Adrenal gland (tissue), 12 donors: ENCODE results near the gene MIER2. TPM values are rescaled to one million over a fixed set of nuclear protein-coding genes. Genes with fewer than 3 reads are reported as not detected.
A peak's percentile ranks its signal among the peaks of the same experiment; 100 is the strongest.

Source experiments
- DNase-seq, 7 donors: peaks; one replicate each; pipeline ENCODE4 v3.0.0-alpha.2; 2019 to 2020
- H3K27ac ChIP-seq, 5 donors: fragments of 200-600 bp; sonication (generic) in 4 of 5; 1 replicate in 3 of 5; 2 replicates in 2 of 5; pipeline versions ENCODE4 v1.5.1 to v1.8.0; 2016 to 2020; ENCODE audit warnings: mild to moderate bottlenecking in 1 of 5
- H3K27me3 ChIP-seq: fragments of 200-600 bp; 2 replicates; pipeline ENCODE4 v1.8.0; 2021
- H3K36me3 ChIP-seq, 2 donors: fragments of 200-600 bp; replicated peaks in 1 of 2; 1 replicate in 1 of 2; 2 replicates in 1 of 2; pipeline versions ENCODE4 v1.5.1 to v1.8.0; 2018 to 2022
- H3K4me1 ChIP-seq, 2 donors: fragments of 200-600 bp; replicated peaks in 1 of 2; 1 replicate in 1 of 2; 2 replicates in 1 of 2; pipeline versions ENCODE4 v1.5.1 to v1.8.0; 2018 to 2021
- H3K4me3 ChIP-seq, 4 donors: fragments of 200-600 bp; sonication (generic) in 3 of 4; one replicate each; pipeline ENCODE4 v1.5.1; 2016 to 2018
- H3K9me3 ChIP-seq, 3 donors: fragments of 200-600 bp; sonication (generic) in 1 of 3; replicated peaks in 1 of 3; 1 replicate in 2 of 3; 2 replicates in 1 of 3; pipeline versions ENCODE4 v1.5.1 to v1.8.0; 2016 to 2021
- POLR2A ChIP-seq, 2 donors: fragments of 450-650 bp; IDR thresholded peaks; one replicate each; pipeline ENCODE4 v1.6.1; 2017; ENCODE audit warnings: antibody characterized with exemption in 2 of 2, mild to moderate bottlenecking in 2 of 2, moderate library complexity in 1 of 2
- WGBS, 4 donors: extraction: QIAGEN DNeasy Blood & Tissue Kit in 2 of 4; methylation state at CpG; one replicate each; pipeline versions ENCODE4 v1.1.5 to v1.1.7; 2013 to 2017; 5-methylcytosine and 5-hydroxymethylcytosine counted together
- intact Hi-C, 2 donors: fragments of 100-400 bp; cut with DNase I; formaldehyde crosslinking; loops; one replicate each; pipeline versions ENCODE4 v1.14.1 to v1.15.0; 2022 to 2023
- polyA plus RNA-seq, 3 donors: library from polyadenylated mRNA; stranded (reverse); fragments of 200-250 nt in 2 of 3; fragments of 350-450 nt in 1 of 3; fragmentation: Illumina TruSeq in 1 of 3; extraction: RNeasy Lipid Tissue Mini Kit (QIAGEN cat#74804) in 1 of 3; gene quantifications; one replicate each; pipeline ENCODE4 v1.2.3, GENCODE V29; 2013 to 2014
- total RNA-seq, 9 donors: library from RNA; depleted of rRNA in 4 of 9; stranded (reverse); fragments of >200 nt in 4 of 9; fragments of 120-200 nt in 1 of 9; fragmentation: NEBNext Ultra II Directional in 1 of 9; extraction: Animal tissue kit (Norgen Biotek cat#: 25700) in 1 of 9; gene quantifications; one replicate each; pipeline versions ENCODE4 v1.1.0 to v1.2.4, GENCODE V29; 2013 to 2023
- TF ChIP-seq, protein P1 (sequence below), 6 experiments: fragments of 450-650 bp in 4 of 6; fragments of 200-600 bp in 2 of 6; sonication (generic) in 1 of 6; IDR thresholded peaks; 1 replicate in 5 of 6; 2 replicates in 1 of 6; pipeline versions ENCODE4 v1.5.1 to v1.8.0; 2016 to 2021; ENCODE audit warnings: antibody characterized with exemption in 6 of 6, mild to moderate bottlenecking in 2 of 6, moderate library complexity in 1 of 6
- donor health status: healthy with polysubstance abuse.
- donor health status: Bipolar disorder and iron deficiency.
- donor health status: DM: yes; HTN: yes; CAD: no.
- donor health status: DM: no; HTN: no; CAD: no.
- donor health status: DM: no; HTN: no; CAD: no.
- donor health status: DM: yes; HTN: yes; CAD: no.

Gene MIER2
- total and polyA plus RNA-seq, 12 donors = 10.8 to 33.9 (median 18.2) TPM

DNA sequence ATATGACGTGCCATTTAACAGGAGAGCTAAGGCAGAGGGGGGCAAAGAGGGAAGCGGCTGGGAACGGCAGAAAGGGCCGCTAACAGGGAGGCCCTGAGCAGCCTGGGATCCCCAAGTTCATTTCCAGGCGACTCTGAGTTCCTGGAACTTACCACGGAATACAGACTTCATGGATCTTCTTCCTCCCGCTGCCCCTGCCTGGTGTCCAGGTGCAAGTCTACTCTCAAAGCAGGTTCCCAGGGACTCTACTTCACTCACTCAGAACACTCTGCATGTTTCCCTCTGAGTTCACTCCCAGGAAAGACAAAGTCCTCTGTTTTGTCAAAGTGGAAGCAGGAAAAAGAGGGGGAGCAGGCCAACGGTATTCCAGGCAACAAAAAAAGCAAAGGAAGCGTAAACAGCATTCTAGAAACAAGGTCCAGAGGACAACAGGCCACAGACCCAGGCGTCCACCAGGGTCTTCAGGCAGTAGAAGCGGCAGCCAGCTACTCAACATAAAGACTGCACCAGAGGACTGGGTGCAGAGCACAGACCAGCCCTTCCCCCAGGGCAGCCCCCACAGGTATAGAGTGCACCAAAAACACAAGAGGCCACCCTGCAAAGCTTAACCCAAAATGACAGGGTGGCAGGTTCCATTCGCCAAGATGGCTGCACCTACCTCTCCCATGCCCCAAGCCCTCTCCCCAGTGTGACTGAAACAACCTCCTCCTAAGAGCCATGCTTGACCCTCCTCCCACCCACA, 3.0 kb downstream of the MIER2 start:
- DNase-seq = no peak
- no peaks in the 10 kb centered on the region for H3K36me3 ChIP-seq
- peak overlapping the region in 1 of 5 donors; percentile 89 for H3K27ac ChIP-seq
- H3K27me3 ChIP-seq = no peaks in the 10 kb centered on the region
- no peaks in the 10 kb centered on the region for H3K9me3 ChIP-seq
- TF ChIP-seq, protein P1, sequence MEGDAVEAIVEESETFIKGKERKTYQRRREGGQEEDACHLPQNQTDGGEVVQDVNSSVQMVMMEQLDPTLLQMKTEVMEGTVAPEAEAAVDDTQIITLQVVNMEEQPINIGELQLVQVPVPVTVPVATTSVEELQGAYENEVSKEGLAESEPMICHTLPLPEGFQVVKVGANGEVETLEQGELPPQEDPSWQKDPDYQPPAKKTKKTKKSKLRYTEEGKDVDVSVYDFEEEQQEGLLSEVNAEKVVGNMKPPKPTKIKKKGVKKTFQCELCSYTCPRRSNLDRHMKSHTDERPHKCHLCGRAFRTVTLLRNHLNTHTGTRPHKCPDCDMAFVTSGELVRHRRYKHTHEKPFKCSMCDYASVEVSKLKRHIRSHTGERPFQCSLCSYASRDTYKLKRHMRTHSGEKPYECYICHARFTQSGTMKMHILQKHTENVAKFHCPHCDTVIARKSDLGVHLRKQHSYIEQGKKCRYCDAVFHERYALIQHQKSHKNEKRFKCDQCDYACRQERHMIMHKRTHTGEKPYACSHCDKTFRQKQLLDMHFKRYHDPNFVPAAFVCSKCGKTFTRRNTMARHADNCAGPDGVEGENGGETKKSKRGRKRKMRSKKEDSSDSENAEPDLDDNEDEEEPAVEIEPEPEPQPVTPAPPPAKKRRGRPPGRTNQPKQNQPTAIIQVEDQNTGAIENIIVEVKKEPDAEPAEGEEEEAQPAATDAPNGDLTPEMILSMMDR (IDR thresholded peaks at IDR 0.05) = no peak
- no peak for TF ChIP-seq POLR2A (IDR thresholded peaks at IDR 0.05)
- H3K4me3 ChIP-seq = no peak overlapping the region
- intact Hi-C loops = loop anchor here in 1 of 2 donors (10.0 kb wide), 1 partner anchor 153 kb away; the partner anchor contains the start of gene MADCAM1
- 77 to 84% (median 82%) methylated on average over 9 to 12 of the region's 12 CpGs for WGBS, 4 donors
- H3K4me1 ChIP-seq = peaks cover 14 to 34% of the 10 kb centered on the region in 2 donors

DNA sequence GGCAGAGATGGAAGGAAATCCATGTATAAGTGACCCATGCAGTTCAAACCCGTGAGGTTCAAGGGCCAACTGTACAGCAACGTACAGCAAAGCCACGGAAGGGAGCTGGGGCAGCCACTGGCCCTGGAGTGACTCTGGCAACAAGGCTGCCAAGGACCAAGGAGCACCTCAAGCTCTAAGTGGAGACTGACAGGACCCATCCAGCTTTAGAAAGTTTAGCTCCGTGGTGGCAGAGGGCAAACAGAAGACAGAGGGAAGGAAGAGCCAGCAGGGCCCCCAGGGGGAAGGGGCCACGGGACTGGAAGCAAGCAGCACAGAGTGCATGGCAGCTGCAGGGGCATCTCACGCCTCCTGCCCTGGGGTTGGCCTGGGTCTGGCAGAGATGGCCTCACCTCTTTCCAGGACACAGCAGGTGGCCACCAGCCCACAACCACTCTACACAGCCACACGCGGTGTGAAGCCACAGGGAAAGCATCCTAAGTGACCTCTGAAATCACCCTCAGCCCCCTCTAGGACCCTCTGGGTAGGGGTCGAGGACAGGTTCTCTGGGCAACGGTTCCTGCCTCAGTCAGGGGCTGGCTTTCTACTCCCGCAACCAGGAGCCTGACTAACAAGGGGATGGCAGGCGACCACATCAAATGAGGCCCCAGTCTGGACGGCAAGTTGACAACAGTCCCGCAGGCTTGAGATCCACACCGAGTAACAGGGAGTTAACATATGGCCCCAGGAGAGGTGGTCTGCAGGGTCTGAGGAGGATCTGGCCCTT, 3.8 kb downstream of the MIER2 start:
- intact Hi-C loops = loop anchor here in 1 of 2 donors (10.0 kb wide), 1 partner anchor 154 kb away; the partner anchor contains the start of gene MADCAM1
- no peak for DNase-seq
- no peak overlapping the region for H3K4me3 ChIP-seq

DNA sequence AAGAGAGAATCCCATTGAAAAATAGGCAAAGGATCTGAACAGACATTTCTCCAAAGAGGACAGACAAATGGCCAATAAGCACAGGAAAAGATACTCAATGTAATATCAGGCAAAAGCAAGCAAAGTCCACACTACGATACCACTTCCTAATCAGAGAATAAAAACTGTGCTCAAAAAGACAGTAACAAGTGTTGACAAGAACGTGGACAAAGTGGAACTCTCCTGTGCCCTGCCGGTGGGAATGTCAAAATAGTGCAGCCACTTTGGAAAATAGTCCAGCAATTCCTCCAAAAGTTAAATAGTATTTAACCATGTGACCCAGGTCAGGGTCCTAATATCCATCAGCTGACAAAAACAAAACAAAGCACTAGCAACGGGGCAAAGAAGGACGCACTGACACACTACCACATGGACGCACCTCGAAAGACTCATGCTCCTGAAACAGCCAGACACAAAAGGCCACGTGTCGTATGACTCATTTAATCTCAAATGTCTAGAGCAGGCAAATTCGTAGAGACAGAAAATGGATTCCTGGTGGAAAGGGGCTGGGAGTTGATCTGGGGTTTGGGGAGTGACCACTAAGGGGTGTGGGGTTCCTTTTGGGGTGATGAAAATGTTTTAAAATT, 5.2 kb downstream of the MIER2 start:
- TF ChIP-seq, protein P1 (IDR thresholded peaks at IDR 0.05) = no peak
- no peak for TF ChIP-seq POLR2A (IDR thresholded peaks at IDR 0.05)
- intact Hi-C loops = no loop called here
- peaks cover 14 to 34% of the 10 kb centered on the region in 2 donors for H3K4me1 ChIP-seq
- H3K27me3 ChIP-seq = no peaks in the 10 kb centered on the region
- H3K9me3 ChIP-seq = no peaks in the 10 kb centered on the region
- H3K27ac ChIP-seq = peak overlapping the region in 1 of 5 donors; percentile 8
- peak in 1 of 7 donors; percentile 46 for DNase-seq
- peaks cover 0 to 10% of the 10 kb centered on the region in 2 donors for H3K36me3 ChIP-seq
- H3K4me3 ChIP-seq = no peak overlapping the region
- WGBS, 4 donors = 74 to 81% (median 77%) methylated on average over 10 of the region's 10 CpGs

More for the DNA sequence above, 3.8 kb downstream of the MIER2 start:
- Histone ChIP-seq H3K4me1 (peaks cover 14 to 34% of the 10 kb centered on the region in 2 donors), H3K36me3 (no peaks in the 10 kb centered on the region), H3K27me3 (no peaks in the 10 kb centered on the region), H3K27ac (peak overlapping the region in 1 of 5 donors; percentile 5), H3K9me3 (no peaks in the 10 kb centered on the region)
- TF ChIP-seq, protein P1 (IDR thresholded peaks at IDR 0.05) = no peak
- TF ChIP-seq POLR2A (IDR thresholded peaks at IDR 0.05) = no peak
- WGBS, 4 donors = 84 to 93% (median 87%) methylated on average over 8 to 15 of the region's 15 CpGs

DNA sequence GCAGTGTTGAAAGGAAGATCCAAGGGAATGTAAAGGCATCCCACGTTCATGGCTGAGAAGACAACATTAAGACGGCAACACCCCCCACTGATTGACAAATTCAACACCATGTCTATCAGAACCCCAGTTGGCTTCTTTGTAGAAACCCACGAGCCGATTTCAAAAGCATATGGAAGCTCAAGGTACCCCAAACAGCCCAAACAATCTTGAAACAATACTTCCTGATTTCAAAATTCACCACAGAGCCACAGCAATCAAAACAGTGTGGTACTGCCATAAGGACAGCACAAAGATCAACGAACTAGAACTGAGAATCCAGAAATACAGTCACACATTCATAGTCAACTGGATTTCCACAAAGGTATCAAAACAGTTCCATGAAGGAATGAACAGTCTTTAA, 6.2 kb downstream of the MIER2 start:
- intact Hi-C loops = no loop called here
- no peak overlapping the region for H3K27ac ChIP-seq
- H3K36me3 ChIP-seq = peaks cover 0 to 10% of the 10 kb centered on the region in 2 donors
- no peaks in the 10 kb centered on the region for H3K9me3 ChIP-seq
- H3K4me1 ChIP-seq = peaks cover 9 to 29% of the 10 kb centered on the region in 2 donors
- TF ChIP-seq, protein P1 (IDR thresholded peaks at IDR 0.05) = no peak
- no peak for TF ChIP-seq POLR2A (IDR thresholded peaks at IDR 0.05)
- no peaks in the 10 kb centered on the region for H3K27me3 ChIP-seq
- H3K4me3 ChIP-seq = no peak overlapping the region
- DNase-seq = no peak
- WGBS, 4 donors = 78 to 86% (median 82%) methylated on average over 5 of the region's 5 CpGs
